ENCODE results near the gene DNAL1.

DNAL1 gene

DNA sequence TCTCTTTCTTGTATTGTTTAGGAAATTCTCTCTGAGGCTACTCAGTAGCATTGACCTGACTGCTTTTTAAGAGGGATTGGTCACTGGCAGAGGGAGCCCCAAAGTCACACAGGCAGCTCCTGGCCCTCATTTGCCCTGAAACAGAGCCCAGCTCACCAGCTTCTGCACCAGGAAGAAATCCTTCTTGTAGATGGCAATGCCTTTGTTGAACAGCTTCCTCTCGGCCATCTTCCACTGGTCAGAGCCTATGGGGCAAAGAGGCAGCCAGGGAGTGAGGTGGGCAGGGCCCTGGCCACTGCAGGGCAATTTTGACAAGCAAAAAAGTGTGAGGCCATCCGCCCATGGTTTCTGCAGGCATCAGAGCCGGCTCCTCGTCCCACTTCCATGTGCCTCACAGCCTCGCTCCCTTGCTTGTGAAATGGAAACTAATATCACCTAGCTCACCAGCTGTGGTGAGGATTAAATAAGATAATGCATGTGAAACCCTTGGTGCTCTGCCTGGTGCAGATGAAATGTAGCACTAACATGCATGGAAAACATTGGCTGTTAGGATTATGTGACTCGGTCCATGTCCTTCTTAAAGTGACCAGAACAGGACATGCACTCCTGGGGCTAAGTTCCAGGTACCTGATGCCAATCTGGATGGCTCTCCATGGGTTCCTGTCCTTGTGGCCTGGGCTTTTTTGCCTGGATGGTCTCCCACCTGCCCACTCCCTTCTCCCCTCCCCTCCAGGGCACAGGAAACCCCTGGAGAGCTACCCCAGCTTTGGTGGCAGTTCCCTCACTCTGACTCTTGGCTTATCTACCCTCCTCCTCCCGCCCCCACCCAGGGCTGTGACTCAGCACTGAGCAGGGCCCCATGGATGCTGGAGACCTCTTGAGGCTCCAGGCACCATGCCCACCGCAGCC lies 80.6 kb downstream of the DNAL1 start:
- peak; percentile 82 for DNase-seq (ENCODE audit: low spot score)

DNA sequence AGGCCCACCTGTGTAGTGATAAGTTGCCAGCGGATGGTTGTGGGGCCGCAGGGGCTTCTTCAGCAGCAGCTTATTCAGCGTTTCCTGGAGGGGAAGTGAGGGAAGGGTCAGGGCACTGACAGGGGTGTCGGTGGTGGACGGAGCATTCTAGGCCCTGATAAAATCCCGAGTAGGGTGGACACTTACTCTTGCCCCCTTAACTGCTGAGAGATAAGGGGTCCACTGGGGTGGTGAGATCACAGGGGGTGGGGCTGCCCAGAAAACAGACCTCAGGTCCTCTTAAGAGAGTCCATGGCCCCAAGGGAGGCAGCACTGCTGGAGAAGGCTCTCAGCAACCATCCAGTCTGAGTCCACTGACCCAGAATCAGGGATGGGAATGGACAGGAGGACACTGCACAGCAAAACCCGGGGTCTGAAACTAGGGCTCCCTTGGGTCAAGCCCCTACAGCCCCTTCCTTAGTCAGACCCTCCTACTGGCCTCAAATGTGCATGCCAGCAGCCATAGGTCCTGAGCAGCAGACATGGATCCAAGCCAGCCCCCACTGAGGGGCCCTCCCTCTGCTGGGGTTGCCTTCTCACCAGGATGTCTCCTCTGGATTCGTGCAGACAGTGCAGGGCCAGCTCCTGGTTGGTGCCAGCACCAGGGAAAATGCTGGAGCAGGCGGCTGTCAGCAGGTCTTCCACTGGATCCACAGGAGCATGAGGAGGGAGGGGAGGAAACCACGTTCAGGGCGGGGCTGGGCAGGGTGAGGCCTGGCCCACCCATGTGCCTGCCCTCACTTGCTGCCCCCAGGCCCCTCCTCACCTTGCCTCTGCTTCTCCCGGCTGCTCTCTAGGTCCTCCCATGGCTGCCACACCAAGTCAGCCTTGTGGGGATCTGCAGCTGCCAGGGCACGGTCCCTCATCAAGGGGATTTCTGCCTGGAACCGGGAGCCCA lies 81.5 kb downstream of the DNAL1 start:
- no peak for DNase-seq (ENCODE audit: low spot score)

DNA sequence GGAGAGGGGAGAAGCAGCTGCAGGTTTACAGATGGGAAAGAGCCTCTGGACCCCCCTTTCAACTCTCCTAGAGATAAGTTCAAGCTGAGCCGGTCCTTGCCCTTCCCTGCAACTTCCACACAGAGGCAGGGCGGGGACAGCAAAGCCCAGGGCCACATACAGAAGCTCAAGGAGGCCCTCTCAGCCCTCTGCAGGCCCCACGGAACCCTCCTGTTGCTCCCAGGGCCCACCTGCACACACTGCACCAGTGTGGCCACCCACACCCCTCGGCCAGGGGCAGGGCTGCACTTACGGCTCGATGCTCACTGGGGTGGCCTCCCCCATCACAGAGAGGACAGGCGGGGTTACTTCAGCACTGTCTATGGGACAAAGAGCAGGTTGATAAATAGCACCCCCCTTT lies 82.4 kb downstream of the DNAL1 start:
- DNase-seq (ENCODE audit: low spot score) = peak; percentile 43

DNA sequence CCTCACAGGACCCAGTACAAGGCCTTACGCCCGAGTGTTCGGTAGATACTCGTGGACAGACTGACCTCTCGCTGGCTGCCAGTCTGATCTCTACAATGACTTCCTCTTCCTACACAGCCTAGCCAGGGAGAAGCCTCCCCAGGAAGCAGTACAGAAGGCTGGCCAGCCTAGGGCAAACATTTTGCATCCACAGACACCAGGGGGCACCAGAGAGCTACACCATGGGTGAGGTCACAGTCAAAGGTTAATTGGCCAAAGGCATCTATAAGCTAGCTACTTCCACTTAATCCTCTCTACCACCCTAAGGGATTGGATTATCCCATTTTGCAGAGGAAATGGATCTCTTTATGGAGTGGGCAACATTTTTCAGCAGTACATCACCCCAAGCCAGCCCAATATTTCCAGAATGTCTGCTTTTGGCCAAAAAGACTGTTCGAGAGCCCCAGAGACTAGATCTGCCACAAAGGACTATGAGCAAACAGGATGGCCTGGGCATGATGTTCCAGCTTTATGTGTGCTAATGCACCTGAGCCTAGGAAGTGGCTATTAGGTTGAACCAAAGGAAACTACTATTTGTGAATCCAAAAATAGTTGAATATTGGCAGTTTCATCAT lies 84.0 kb downstream of the DNAL1 start:
- DNase-seq (ENCODE audit: low spot score) = peak; percentile 95

DNA sequence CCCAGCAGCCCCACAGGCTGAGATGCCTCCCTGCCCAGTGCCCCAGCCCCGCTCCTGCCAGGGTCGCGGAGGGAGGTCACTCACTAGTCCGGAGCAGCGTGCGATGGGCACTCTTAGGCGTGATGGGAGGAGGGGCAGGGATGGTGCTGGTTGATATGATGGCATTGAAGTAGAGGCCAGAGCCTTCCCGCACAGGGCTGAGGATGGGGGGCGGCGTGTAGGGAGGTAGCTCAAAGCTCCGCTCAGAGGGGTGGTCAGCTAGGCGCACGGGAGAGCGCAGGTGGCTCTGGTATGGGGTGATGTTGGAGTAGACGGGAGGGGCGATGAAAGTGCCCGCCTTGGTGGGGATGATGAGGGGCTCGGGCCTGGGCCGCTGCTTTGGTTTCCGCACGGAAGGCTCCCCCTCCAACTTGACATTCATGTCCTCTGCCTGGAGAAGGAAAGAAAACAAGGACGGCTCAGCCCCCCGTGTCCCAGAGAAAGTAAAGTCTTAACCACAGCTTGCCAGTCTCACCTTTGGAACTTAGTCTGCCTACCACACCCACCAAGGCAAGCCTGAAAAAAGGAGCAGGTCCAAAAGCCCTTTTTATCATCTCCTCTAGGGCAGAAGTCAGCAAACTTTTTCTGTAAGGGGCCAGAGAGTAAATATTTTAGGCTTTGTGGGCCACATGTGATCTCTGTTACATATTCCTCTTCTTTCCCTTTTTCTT lies 84.9 kb downstream of the DNAL1 start:
- DNase-seq (ENCODE audit: low spot score) = peak; percentile 27

DNA sequence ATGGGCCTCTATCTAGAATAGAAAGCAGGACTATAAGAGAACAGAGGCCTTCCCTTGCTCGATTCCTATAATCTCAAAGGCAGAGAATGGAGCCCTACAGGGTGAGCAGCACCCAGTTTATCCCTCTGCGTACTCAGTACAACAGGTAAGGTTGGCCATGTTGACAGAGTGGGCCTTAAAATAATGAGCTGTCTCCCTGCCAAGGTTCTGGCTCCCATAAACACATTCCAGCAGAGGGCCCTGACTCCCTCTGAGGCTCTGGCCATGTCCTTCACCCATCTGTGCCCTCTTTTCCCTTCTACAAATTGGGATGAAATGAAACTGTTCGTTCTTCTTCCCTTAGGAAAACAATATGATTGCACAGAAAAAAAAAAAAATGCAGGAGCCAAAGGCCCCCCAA lies 86.3 kb downstream of the DNAL1 start:
- no peak for DNase-seq (ENCODE audit: low spot score)

DNA sequence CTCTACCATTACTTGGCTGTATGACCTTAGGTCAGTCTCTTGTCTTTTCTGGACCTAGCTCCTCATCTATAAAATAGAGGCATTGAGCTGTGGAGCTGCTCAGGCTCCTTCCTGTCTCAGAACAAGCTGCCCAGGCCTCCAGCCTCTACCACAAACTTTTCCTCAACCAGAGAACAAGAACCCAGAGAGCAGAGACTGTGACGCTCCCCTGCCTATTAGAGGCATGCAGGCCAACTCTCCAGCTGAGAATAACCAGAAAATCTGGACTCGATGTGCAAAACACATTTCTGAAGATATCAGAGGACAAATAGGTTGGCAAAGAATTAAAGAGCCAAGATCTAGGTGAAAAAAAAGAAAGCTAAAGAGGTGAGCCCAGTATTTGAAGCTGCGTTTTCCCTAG lies 87.2 kb downstream of the DNAL1 start:
- DNase-seq (ENCODE audit: low spot score) = no peak

DNA sequence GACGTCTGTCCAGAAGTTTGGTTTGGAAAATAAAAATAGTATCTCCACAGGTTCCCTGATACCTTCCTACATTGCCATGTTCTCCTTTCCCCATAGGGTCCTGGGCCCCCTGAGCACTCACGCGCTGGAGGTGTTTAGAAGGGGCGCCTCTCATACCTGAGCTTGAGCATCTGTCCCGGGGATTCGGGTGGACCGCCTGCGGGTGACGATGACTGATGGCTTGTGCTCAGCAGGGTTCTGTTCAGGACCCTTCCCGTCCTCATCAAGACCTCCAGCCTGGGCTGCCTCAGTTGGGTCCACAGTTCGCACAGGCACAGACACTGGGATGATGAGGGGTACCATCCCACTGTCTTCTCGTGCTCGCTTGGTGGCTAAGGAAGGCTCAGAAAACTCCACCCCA lies 92.1 kb downstream of the DNAL1 start:
- no peak for DNase-seq (ENCODE audit: low spot score)

DNA sequence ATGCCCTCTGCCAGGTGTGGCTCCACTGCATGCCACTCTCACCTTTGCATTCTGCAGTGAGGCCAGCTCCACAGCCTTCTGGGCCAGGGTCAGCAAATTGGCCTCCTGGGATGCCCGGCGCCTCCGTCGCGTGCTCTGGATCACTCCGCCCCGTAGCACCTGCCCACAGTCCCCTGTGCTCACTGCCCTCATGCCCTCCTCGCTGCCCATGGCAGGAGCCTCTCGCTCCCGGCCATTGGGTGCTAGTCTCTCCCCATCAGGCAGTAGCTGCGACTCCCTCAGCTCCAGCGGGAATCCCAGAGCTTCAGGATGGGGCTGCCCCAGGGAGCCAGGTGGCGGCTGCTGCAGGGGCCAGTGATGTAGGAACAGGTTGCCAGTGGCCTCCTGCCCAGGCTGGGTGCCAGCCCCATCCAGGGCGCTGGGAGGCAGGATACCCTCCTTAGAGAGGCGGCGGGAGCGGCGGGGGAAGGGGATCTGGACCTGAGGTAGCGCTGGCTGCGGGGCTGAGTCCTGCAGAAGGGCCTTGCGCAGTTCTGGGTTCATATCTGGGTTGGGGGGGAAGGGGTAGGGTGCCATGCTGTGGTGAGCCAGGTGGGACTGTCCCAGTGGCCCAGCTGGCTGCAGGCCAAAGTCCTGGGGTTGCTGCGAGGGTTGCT lies 93.9 kb downstream of the DNAL1 start:
- no peak for DNase-seq (ENCODE audit: low spot score)

DNA sequence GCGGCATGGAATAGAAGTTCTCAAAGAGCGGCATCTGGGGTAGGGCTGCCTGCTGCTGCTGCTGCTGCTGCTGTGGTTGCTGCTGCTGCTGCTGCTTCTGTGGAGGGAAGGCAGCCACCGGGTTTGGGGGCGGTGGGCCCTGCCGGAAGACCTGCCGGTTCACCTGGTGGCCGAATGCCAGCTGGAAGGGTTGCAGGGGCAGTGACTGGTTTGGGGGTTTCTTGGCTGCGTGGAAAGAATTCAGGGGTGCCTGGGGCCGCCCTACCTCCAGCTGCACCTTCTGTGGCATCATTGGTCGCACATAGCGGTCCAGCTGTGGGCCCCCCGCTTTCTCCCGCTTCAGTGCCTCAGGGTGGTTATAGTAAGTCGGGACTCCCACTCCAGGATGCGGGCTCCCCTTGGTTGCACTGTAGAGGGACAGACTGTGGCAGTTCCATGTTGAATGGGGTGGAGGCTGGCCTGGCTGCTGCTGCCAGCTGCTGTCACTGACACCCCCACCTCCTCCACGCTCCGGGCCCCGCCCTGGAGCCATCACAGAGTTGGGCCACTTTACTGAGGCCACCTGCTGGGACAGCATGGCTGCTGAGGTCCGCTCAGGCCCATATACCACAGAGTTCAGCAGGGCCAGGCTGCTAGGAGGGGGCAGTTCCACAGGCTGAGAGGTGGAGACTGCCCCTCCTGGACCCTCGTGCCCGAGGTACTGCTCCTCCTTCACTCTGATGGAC lies 94.5 kb downstream of the DNAL1 start:
- no peak for DNase-seq (ENCODE audit: low spot score)

DNA sequence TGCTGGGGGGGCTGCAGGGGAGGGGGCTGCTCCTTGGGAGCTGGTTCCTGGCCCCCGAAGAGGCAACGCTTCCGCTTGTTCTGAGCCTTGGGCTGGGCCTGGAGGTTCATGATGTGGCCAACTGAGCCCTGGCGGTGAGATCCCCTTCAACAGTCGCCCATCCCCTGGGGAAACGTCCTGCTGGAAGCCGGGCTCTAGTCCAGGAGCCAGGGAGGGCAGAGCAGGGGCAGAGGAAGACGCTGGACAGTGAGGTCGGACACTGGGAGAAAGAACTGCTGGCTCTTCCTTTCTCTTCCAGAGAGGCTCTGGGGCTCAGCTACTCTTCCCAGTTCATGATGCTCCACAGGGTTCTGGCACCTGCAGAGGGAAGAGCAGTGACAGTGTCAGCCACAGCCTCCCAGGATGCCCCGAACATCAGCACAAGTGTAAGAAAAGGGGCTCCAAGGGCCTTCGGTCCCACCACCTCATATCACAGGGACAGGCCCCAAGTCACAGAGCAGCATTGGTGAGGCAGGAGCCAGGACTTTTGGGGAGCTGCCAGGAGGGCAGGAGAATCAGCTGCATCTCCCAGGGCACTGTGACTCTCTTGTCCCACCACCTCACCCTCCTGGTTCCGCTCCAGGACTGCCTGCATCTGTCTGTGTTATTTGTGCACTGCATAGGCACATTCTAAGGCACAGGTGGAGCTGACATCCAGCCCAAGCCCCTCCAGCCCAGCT lies 95.3 kb downstream of the DNAL1 start:
- peak; percentile 36 for DNase-seq (ENCODE audit: low spot score)

DNA sequence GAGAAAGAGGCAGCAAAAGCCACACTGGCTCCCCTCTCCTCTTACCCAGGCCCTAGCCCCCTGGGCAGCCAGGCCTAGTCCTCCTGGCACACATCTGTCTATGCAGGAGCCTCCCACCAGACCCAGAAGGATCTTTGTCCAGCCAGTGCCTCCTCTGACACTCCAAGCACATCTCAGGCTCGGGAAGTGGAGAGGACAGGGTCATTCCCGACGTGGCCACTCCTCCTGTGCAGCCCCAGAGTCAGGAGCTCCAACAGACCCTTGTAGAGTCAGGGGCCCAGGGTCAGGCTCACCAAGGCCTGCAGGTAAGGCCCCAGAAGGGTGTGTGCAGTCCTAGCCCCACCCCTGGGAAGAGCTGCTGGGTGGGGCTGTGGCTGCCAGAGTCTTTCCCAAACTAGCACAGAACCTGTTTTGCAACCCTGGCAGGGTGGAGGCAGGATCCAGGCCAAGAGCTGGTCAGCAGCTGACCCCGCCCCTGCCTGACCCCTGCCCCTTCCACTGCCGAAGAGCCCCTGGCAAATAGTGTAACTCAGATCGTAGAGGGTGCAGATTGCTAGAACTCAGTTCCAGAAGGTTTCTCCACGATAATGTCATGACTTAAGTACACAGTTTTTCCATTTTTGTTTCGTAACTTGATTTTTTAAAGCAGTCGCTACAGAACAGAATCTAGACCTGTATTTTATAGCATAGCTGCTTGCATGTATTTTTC lies 96.0 kb downstream of the DNAL1 start:
- peak; percentile 78 for DNase-seq (ENCODE audit: low spot score)

DNA sequence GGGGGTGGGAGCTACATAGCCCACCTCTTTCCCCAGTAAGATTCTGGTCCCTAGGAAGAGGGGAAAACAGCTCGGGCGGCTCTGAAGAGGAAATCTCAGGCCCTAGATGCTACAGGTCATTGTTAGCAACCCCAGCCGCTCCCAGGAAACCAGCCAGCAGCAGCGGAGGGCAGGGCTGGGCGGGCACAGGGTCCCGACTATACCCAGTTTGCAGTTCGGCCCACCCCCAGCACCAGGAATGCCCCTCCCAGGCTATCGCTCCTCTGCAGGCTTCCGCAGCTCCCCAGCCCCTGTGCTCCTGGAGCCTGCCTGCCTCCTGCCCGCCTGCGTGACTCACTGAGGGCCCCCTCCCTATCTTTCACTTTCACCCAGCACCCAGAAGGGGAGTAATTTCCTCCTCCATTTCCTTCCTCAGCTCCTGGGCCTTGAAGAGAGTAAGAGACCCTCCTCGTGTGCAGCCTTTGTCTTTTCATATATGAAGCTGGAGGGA lies 96.6 kb downstream of the DNAL1 start:
- DNase-seq (ENCODE audit: low spot score) = peak; percentile 91

DNA sequence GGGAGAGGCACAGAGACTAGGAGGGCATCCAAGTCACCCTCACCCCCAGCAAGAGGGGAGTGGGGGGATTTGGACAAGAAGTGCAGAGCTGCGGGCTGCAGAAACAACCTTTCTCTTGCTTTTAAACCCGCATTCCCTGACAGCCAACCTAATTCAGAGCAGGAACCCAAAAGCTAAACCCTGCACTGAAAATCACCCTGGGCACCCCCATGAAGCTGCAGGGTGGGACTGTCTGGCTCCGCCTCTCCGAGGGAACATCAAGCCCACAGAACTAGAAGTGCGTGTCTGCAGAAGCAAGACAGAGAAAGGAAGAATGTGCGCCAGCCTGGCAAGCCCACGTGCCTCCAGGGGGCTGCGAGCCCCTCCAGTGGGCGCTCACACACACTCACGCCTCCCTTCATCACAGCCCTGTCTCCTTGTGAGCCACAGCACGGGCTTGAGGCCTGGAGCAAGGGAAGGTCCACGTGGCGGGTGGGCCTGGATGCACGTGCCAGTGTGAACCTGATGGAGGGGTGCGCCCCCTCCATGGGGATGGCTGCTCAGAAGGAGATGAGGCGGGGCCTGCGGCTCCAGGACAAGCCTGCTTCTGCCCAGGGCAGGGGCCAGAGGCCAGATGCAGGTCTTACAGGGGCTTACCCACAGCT lies 97.2 kb downstream of the DNAL1 start:
- peak; percentile 69 for DNase-seq (ENCODE audit: low spot score)

DNA sequence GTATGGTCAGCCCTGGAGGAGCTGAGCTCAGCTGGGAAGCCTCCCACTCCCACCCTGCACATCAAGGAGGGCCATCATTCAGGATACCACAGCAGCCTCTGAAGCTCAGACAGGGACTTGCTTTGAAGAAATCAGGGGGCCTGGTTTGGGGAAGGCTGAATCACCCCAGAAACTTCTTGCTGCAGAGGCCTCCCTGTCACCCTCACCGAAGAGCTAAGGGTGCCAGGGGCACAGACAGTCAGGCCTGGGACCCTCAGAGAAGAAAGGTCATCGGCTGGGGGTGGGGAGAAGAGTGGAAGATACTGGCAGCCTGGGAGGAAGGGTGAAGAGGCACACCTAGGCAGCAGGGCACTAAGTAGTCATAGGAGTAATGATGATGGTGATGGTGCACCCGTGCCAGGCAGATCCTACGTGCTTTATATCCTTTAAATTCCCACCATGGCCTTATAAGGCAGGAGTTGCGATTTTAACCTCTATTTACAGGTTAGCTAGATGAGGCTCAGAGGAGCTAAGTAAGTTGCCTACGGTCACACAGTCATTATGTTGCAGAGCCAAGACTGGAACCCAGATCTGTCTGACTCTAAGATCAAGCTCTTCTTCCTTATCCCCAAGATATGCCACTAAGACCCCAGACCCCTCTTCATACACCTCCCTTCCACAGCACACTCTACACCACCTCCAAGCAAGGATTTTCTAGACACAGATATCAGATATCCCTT lies 97.9 kb downstream of the DNAL1 start:
- DNase-seq (ENCODE audit: low spot score) = peak; percentile 37

DNA sequence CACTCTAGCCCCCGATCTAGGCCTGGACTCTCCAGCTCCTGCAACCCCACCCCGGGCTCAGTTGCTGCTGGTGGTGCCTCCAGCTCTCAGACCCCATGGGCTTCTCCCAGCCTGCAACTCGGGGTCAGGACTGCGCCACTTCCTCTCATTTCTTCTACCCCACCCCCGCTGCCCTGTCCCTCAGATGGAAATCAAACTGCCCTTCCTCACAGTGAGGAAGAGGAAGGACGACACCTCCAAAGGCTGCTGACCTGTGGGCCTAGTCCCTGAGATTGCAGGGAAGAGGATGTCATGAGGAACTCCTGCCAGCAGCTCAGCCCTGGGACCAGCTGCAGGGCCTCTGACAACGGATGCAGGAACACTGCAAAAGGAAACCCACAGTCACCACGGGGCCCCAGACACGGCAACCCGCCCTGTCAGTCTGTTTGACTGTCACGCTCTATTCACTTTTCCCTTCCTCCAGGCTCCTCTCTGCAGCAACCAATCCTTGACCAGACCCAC lies 98.7 kb downstream of the DNAL1 start:
- peak; percentile 41 for DNase-seq (ENCODE audit: low spot score)

DNA sequence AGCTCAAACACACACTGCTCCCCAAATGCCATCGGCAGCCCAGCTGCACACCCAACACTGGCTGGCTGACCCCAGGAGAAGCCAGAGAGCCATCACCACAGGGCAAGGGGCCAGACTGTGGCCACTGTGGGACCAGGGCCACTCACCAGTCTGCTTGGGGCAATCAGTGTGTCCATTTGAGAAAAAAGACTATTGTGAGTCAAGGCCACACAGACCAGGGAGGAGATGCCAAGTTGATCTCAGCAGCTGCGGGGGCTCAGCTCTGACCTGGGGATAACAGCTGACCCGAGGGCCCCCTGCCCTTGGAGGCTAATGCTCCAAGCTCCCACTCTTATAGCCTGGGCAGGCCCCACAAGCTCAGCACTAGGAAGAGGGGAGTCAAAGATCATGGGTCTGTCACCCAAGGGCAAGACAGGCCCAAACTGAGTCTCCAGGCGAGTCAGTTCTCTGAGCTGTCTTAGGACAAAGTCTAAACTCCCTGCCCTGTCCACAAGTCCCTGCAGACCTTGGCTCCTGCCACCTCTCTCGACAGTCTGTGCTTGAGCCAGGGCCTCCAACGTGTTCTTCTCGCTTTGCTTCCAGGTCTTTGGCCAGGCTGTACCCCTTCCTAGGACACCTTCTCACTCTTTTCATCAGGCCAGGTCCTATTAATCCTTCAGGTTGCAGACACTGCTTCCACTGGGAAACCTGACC lies 99.5 kb downstream of the DNAL1 start:
- peak; percentile 27 for DNase-seq (ENCODE audit: low spot score)

All from hematopoietic multipotent progenitor cell treated with erythropoietin and hydrocortisone succinate and interleukin-3 and kit ligand, for 17 days (in vitro differentiated cells).